HG03378 (cell line): ENCODE data around the gene SMAD7.
A peak's percentile ranks its signal among the peaks of the same experiment; 100 is the strongest.

Experiments used
- ATAC-seq: cut with Tn5 transposase; IDR thresholded peaks from one replicate; pipeline ENCODE4 v1.9.1; 2021; ENCODE audit warnings: mild to moderate bottlenecking, moderate library complexity; ENCODE audit not compliant: unreplicated experiment

Gene SMAD7, protein sequence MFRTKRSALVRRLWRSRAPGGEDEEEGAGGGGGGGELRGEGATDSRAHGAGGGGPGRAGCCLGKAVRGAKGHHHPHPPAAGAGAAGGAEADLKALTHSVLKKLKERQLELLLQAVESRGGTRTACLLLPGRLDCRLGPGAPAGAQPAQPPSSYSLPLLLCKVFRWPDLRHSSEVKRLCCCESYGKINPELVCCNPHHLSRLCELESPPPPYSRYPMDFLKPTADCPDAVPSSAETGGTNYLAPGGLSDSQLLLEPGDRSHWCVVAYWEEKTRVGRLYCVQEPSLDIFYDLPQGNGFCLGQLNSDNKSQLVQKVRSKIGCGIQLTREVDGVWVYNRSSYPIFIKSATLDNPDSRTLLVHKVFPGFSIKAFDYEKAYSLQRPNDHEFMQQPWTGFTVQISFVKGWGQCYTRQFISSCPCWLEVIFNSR

DNA sequence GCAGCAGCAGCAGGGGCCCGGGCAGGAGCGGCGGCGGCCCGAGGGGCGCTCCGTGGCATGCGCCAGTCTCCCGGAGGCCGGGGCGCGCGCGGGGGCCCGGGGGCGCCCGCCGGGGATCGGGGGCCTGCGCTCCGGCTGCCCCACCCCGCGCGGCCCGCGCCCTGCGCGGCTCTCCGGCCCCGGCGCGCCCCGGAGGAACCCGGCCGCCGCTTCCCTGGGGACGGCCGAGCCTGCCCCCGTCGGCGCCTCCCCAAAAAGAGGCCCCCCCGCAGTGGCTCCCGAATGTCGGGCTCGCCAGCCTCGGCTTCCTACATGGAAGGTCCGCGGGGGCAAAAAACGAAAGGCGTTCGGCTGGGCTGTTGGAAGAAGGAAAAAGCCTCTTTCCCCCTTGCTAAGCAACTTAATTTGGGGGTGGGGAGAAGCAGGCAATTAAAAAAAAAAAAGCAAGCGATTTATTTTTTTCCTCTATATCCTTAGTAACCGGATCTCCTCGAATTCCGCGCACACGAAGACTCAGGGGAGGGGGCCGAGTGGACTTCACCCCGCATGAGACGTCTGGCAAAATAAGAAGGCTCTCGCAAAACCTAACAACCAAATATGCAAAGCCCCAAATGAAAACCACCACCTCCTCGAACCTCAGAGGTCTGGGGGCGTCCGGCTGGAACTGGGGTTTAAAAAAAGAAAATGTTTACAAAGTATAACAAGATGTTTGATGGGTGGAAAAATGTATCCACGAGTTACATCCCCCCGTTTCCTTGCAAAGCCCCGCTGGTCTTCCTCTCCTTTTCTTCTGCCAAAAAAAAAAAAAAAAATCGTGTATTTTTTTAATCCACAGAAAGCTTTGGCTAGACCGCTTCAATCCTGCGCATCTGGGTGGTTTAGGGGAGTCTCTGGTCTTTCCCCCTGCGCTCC is at the start of gene SMAD7:
SMAD7 (minus strand) TSS at position 430 of the 912 bp plus-strand sequence. CDS start 541 bp downstream, outside the sequence.
- ATAC-seq: no peak

DNA sequence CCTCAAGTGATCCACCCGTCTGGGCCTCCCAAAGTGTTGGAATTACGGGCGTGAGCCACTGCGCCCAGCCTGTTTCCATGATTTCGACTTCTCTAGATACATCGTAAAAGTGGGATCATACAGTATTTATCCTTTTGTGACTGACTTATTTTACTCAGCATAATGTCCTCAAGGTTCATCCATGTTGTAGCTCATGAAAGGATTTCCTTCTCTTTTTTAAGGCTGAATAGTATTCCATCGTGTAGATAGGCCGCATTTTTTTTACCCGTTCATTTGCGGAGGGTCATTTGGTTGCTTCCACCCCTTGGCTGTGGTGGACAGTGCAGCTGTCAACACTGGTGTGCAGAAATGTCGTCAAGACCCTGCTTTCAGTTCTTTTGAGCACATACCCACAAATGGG is 48.8 kb upstream of the SMAD7 start:
- no peak for ATAC-seq

DNA sequence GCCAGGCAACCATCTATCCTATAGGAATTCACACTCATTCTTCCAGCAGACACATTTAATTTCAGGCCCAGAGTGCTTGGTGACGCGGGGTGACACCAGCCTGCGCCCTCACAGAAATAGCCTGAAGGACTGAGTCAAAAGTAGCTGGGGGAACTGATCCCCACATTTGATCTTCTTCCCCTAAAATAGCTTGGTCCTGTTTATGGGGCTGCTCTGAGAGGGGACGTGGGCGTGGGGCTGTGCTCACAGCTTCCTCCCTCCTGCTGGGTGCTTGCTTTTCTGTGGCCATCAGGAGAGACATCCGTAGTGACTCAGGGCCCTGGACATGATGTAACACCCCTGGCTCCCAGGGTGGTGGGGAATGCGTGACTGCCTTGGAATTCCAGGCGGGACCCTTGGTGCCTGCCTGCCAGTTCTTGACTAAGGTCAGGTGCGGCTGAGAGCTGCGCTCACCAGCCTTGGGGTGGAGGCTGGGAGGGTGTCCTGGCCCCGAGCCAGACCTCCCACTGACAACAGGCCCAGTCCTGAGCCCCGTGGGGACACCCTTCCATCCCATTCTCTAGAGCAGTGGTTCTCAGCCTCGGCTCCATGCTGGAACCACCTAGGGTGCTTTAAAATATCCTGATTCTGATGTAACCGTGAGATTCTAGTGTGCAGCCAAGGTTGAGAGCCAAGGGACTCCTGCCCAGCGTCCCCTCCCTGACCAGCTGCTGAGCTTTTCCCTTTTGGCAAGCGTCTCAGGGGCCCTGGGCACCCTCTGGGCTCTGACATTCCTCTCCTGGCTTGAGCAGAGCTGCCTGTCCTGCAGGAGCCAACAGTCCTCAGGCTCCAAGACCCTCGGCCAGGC is 47.4 kb upstream of the SMAD7 start:
- ATAC-seq: no peak

DNA sequence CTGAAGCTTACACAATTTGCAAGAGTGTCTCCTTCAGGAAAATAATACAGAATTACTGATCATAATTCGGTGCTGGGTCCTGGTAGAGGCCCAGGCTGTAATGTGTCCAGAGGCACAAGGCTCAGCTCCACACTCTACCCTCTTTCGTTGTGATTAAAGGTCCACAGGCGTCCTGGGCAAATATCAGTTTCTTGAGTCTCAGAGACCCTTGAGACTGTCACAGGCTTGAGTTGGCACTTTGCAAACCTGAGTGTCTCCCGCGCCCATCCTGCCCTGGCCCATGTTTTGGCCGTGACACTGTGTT is 46.9 kb upstream of the SMAD7 start:
- ATAC-seq: no peak

DNA sequence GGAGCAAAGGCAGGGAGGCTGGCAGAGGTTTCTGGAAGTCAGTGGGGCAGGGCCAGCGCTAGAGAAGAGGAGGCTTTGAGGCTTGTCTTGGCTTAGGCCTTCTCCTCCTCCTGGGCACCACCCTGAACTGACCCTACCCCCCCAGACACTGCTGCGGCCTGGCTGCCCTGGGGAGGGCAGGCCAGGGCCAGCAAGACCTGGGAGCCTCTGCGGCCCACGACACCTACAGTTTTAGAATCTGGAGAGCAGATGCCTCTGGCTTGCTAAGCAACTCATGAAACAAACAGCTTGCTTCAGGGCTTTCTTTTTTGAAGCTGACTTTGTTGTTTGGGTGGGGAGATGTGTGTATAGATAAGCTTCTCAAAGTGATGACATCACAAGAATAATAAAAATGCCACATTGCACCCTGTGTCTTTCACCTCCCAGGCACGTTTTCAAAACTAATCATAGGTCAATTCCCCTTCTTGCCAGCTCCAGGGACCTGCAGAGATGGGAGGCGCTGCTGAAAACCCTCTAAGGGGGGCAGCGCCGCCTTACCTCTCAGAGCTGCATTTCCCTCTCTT is 46.2 kb upstream of the SMAD7 start:
- ATAC-seq: no peak

DNA sequence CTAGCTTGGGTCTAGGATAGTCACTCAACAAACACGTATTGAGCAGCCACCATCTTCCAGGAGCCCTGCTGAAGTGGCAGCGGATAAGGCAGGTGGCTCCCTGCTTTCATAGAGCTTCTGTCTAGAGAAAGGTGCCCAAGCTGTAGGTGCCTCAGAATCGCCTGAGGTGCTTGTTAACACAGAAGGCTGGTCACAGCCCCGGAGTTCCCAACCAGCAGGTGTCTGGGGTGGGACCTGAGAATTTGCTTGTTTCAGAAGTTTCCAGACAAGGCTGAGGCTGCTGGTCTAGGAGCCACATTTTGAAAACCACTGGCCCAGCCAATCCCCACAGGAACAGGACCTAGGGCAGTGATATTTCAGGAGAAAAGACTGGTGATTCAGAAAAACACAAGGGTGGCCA is 45.3 kb upstream of the SMAD7 start:
- ATAC-seq: no peak

DNA sequence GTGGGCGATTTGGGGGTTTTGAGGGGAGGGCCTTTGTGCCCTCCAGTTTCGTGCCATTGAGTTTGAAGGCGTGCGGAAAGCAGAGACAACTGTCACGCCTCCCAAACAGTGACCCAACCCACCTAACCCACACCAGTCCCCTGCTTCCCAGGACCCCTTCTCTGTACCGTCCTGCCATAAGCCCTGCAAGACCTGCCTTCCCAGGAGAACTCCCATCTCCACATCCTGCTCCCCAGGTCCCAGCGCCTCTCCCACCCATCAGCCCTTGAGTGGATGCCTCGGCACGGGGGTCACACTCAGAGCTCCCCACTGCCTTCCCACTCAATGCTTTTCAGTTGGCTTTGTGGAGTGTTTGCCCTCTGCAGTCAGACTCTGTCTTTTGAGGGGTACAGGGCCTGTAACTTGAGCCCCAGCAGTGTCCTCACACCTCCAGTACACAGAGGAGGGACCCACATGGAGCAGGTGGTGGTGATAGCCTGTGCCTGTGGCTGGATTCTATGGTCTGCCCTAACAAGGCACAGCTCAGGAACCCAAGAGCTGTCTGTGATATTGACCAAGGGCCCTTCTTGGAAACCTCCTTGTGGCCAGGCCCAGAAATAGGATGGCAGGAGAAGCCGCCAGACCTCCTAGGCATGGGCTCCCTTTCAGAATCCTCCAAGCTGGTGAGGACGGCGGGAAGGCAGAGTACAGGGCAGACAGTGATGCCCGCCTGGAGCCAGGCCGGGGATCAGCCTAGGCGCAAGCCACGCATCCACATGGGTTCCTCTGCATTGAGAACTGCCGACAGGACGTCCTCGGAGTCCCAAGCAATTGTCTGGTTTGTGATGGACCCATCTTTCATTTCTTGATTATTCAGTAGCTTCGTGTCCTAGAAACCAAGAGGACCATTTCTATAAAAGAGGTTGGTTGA is 44.4 kb upstream of the SMAD7 start:
- ATAC-seq: no peak

DNA sequence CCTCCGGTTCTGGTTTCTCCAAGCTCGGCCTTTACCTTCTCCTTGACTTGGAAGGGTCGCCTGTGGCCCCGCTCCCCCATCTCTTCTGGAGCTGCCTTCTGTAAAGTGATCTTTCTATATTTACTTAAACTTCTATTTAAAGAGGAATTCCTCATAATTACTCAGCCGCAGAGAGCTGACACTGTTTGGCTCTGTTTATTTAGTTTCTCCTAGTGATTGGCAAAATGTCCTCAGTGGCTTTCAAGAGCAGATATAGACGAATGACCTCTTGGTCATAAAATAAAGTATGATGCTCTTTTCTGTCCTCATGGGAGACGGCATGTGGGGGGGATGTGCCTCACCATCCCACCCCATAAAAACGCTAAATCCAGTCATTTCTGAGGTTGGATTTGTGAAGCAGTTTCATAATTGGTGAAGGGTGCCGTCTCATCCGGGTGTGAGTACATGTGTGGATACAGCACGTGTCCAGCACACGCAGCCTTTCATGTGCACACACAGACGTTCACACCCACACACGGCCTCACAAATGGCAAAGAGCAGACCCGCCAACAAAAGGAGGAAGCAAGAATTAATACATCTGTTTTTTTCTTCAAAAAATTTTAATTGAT is 43.4 kb upstream of the SMAD7 start:
- ATAC-seq: no peak

DNA sequence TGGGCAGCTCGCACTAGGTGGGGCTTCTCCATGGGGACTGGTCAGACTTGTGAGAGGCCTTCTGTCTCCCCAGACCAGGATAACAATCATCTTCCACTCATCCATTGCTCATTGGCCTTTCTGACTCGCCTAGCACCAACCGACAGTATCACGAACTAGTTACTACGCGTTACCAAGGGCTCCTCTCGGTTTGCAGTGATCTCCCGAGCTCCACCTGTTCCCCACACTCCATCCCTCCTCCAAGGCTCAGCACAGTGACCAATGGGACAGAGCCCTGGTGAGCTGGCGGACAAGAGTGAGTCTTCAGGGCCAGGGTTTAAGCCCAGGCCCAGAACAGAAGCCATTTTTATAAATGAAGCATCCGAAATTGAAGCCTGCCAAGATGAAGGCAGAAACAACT is 42.8 kb upstream of the SMAD7 start:
- ATAC-seq: no peak

DNA sequence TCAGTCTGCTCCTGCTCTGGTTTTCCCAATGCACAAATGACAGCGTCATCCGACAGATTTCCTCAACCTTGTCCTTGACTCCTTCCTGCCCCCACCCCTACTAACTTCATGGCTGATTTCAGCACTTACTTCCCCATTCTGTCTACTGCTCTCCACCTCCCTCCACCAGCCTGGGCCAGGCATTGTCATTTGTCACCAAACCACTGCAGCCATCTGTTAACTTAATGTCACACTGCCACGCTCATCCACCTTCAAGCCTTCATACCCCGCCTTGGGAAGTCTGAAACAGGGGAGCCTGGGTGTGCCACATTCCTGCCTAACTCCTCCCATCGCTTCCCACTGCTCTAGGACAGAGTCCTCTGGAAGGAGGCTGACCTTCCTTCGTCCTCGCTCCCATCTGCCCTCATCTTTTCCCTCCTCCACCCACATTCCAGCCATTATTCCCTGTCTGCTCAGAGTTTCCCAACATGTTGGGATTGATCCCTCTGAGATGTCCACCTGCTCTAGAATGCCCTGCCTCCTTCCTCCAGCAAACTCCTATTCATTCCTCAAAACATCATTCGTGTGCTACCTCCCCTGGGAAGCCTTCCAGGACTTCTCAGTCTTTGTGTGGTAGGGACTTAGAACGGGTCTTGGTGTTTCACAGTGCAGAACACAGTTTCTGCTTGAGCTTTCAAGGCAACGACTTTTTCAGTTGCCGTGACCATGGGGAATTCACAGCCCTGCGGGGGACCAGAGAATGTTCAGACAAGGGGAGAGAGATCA is 42.2 kb upstream of the SMAD7 start:
- peak; percentile 62 for ATAC-seq

DNA sequence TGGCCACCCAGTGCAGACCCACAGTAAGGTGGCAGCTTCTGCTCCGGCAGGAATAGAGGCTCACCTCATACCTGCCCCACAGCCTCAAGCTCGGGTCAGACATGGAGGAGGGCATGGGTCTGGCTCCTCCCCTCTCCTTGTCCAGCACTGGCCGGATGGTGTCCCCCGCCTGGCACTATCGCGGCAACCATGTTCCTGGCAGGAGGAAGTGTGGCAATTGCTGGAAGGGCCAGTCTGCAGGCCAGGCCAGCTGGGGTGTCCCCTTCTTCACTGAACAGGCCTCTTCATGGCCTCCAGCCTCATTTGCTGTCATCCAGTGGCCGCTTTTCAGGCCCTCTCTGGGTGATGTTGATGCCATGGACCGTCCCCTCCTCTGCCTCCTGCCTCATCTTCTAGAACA is 41.4 kb upstream of the SMAD7 start:
- no peak for ATAC-seq

DNA sequence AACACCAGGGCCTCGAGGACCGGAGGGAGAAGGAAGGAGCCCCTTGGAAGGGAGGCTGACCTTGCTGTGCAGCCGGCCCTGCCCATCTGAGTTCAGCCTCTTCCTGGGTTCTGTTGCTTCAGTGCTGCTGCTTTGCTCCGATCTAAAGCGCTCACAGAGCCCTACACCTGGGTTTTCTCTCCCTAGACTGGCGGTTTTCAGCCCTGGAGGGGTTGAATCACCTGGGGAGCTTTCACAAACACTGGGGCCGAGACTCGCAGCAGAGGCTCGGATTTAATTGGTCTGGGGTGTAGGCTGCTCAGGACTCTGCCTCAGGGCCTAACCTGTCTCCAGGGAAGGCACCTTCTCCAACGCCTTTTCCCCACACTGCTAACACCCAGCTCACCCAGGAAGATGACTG is 40.9 kb upstream of the SMAD7 start:
- ATAC-seq: no peak

DNA sequence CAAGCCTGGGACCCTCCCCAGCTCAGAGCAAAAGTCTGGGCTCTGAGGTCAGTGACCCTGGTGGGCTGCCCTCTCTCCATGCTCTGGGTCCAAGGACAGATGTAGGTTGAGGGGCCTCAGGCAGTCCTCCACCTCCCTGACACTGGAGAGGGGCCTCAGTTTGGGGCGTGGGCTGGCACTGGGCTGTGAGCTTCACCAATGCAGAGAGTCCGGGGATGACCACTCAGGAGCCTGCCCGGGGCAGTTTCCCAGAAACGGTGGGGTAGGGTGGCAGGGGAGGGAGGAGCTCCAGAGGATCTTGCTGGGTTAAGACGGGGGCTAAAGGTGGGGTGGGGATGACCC is 40.5 kb upstream of the SMAD7 start:
- no peak for ATAC-seq

DNA sequence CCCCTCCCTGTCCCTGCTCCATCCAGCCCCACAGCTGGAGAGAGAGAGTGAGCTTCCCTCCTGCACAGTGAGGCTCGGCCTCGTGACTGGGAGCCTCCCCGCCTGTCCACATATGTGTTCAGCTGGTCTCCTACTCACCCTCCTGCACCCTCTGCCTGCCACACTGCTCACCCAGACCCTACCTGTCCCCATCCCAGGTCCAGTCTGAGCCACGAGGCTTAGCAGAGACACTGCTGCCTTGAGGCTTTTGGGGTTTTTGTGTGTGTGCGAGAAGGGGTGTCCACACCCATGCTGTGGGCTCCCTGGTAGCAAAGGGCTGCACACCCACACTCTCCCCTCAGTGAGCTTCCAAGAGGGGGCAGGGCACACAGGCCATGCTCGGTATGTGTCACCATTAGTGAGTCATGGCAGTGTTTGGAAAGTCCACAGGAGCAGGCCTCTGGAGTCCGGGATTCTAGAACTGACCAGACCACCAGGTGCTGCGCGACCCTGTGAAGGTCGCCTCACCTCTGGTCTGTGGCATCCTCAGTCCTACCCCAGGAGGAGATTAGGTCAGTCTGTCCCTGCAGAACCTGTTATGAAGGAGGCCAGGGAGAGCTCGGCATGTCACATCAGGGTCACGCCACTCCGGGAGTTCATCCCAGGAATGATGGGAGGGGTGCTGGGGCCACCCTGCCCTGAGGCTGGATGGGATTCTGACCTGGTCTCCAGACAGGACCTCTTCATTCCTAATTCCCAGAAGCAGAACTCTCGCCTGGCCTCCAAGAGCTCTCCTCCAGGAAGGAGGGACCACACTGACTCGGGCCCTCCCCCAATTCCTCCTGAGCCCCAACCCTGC is 39.9 kb upstream of the SMAD7 start:
- no peak for ATAC-seq

DNA sequence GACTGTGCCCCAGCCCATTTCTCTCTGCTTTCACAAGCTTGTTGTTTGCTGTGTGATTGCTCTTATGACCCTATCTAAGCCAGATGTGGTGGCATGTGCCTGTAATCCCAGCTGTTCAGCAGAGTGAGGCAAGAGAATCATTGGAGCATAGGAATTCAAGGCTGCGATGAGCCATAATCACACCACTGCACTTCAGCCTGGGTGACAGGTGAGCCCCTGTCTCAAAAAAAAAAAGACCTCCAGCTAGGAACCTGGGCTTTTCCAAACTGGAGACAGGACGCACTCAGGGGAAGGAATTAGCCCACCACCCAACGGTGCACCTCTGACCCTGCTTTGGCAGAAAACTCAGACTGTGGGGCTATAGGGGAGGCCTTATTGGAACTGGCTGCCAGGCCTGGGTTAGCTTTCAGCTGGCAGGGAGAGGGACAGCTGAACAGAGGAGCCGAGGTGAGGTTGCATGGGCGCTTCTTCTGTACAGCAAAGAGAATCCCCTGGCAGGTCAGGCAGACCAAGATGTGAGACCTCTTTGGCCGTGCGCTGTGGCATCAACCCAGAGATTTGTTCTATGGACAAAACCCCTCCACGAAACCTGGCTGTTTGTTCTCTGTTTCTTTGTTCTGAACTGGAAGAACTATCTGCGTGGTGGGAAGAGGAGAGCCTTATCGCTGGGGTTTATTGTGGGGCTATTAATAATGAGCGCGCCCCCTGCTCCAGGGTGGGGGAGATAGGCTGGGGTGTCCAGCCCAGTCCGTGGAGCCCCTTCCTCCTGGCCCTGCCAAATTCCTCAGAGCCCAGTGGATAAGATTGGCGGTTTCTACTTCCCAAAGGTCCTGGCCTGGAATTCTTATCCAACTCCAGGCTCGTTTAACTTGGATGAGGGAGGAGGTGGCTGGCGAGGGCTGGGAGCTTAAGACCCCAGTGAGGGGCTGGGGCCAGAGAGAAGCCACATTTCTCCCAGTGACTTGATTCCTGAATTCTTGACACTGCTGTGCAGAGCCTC is 38.8 kb upstream of the SMAD7 start:
- ATAC-seq: no peak

DNA sequence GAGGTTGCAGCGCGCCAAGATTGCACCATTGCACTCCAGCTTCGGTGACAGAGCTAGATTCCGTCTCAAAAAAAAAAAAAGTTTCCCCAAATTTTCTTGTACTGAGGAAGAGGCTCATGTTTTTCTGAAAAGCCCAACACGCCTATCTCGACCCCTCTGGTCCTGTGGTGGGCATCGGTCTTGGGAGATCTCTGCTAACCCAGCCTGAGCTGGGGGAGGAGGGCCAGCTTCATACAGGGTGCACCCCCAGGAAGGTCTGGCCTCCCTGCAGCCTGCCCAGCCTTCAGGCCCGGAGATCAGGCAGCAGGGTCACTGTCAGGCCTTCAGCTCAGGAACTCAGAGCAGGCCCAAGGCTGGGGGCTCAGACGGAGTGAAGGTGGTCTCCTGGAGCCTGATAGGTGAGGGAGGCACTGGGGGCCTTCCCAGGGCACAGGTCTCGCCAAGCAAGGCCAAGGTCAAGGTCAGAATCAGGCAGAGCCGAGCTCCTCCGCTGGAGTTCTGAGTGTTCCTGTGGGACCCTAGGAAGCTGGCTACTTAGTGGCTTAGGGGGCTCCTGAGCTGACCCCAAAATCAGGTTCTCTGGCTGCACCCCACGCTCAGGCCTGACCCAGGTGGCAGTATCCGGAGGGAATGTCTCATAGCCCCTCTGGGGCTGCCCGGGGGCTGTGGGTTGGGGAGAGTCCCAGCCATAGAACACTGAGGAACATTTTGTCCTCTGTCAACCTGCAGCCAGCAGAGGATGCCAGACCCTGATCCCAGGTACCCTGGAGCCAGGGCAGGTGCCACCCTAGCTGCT is 37.9 kb upstream of the SMAD7 start:
- no peak for ATAC-seq
